IMR-90 (cell line): Measurements from ENCODE around the gene GARIN3. TPM values are rescaled to one million over a fixed set of nuclear protein-coding genes. Genes with fewer than 3 reads are reported as not detected.

Experiments used
- ATAC-seq: fragments of 200-7000 bp; cut with Tn5 transposase; 2 replicates; pipeline ENCODE4 v1.9.1; 2020; ENCODE audit warnings: low read depth, mild to moderate bottlenecking, moderate library complexity
- BruUV-seq: library from RNA; stranded (reverse); fragments of 400-500 nt; replicated peaks from 2 replicates; lab custom pipeline; 2021; lab: Mats Ljungman, UMichigan
- CTCF ChIA-PET: fragments of 300-600 bp; formaldehyde crosslinking; extraction: SDS; loops from one replicate; lab custom pipeline; 2021; ENCODE audit warnings: antibody characterized with exemption; lab: Yijun Ruan, JAX
- POLR2A ChIA-PET: fragments of 300-600 bp; sonication (Branson Sonifier 250); formaldehyde crosslinking; loops from one replicate; lab custom pipeline; 2022; ENCODE audit warnings: antibody characterized with exemption; ENCODE audit not compliant: unreplicated experiment; lab: Charles Lee
- DNase-seq: peaks from one replicate; pipeline ENCODE4 v3.0.0; 2013
- H2AFZ ChIP-seq: replicated peaks from 2 replicates; pipeline ENCODE3; 2013; ENCODE audit warnings: low read length, mild to moderate bottlenecking; ENCODE audit not compliant: poor library complexity
- H2AK5ac ChIP-seq: 2 replicates; pipeline ENCODE4 v1.6.1; 2013; ENCODE audit warnings: low read depth, low read length, inconsistent platforms
- H2AK9ac ChIP-seq: replicated peaks from 2 replicates; pipeline ENCODE3; 2013; ENCODE audit warnings: mild to moderate bottlenecking, low read depth, low read length, moderate library complexity; ENCODE audit not compliant: poor library complexity
- H2BK120ac ChIP-seq: 2 replicates; pipeline ENCODE4 v1.6.1; 2013; ENCODE audit warnings: low read depth, low read length, inconsistent platforms
- H2BK15ac ChIP-seq: 3 replicates; pipeline ENCODE4 v1.6.1; 2013; ENCODE audit warnings: low read depth, low read length, inconsistent platforms
- H2BK20ac ChIP-seq: 2 replicates; pipeline ENCODE4 v1.6.1; 2013; ENCODE audit warnings: low read depth, mild to moderate bottlenecking, inconsistent platforms, low read length, moderate library complexity
- H2BK5ac ChIP-seq: 2 replicates; pipeline ENCODE4 v1.6.1; 2013; ENCODE audit warnings: mild to moderate bottlenecking, low read depth, low read length, inconsistent platforms; ENCODE audit not compliant: poor library complexity, severe bottlenecking
- H3K14ac ChIP-seq: replicated peaks from 2 replicates; pipeline ENCODE4 v1.6.1; 2013; ENCODE audit warnings: low read depth, low read length, inconsistent platforms
- H3K18ac ChIP-seq: 2 replicates; pipeline ENCODE4 v1.6.1; 2013; ENCODE audit warnings: low read depth, low read length, control low read depth
- H3K23ac ChIP-seq: 2 replicates; pipeline ENCODE4 v1.6.1; 2013; ENCODE audit warnings: low read depth, low read length, inconsistent platforms
- H3K27ac ChIP-seq: 2 replicates; pipeline ENCODE4 v1.5.1; 2013; ENCODE audit warnings: mild to moderate bottlenecking, control low read depth, low read length; ENCODE audit not compliant: insufficient read depth
- H3K27me3 ChIP-seq: 2 replicates; pipeline ENCODE4 v1.6.1; 2013; ENCODE audit warnings: low read length; ENCODE audit not compliant: control insufficient read depth, insufficient read depth
- H3K36me3 ChIP-seq: 2 replicates; pipeline ENCODE4 v1.6.1; 2013; ENCODE audit warnings: low read length, mixed read lengths; ENCODE audit not compliant: control insufficient read depth, insufficient read depth
- H3K4ac ChIP-seq: 2 replicates; pipeline ENCODE4 v1.6.1; 2013; ENCODE audit warnings: low read depth, low read length, inconsistent platforms
- H3K4me1 ChIP-seq: 2 replicates; pipeline ENCODE4 v1.6.1; 2013; ENCODE audit warnings: low read length, mixed read lengths; ENCODE audit not compliant: control insufficient read depth, insufficient read depth
- H3K4me2 ChIP-seq: 2 replicates; pipeline ENCODE4 v1.6.1; 2013; ENCODE audit warnings: low read depth, mild to moderate bottlenecking, control low read depth, low read length, moderate library complexity
- H3K4me3 ChIP-seq: 2 replicates; pipeline ENCODE4 v1.5.1; 2013; ENCODE audit warnings: low read depth, mild to moderate bottlenecking, control low read depth, low read length, moderate library complexity; ENCODE audit not compliant: insufficient read depth
- H3K56ac ChIP-seq: 2 replicates; pipeline ENCODE4 v1.6.1; 2013; ENCODE audit warnings: low read length, inconsistent platforms; ENCODE audit not compliant: insufficient read depth; ENCODE audit errors: extremely low read depth
- H3K79me1 ChIP-seq, 2 experiments: 2 replicates each; pipeline ENCODE4 v1.6.1; 2013; ENCODE audit warnings: low read length in 2 of 2, inconsistent platforms in 1 of 2, low read depth in 1 of 2
- H3K9ac ChIP-seq: 2 replicates; pipeline ENCODE4 v1.6.1; 2013; ENCODE audit warnings: low read depth, low read length, control low read depth
- H3K9me1 ChIP-seq: 2 replicates; pipeline ENCODE4 v1.6.1; 2013; ENCODE audit warnings: low read length, inconsistent platforms; ENCODE audit not compliant: insufficient read depth
- H3K9me3 ChIP-seq: 2 replicates; pipeline ENCODE4 v1.6.1; 2013; ENCODE audit warnings: low read length; ENCODE audit not compliant: control insufficient read depth, insufficient read depth
- H4K20me1 ChIP-seq: 2 replicates; pipeline ENCODE4 v1.6.1; 2013; ENCODE audit warnings: low read length, inconsistent platforms; ENCODE audit not compliant: insufficient read depth
- H4K5ac ChIP-seq: 2 replicates; pipeline ENCODE4 v1.6.1; 2013; ENCODE audit warnings: mild to moderate bottlenecking, low read depth, low read length, control low read depth
- H4K8ac ChIP-seq, 2 experiments: 2 replicates each; pipeline ENCODE4 v1.6.1; 2013; ENCODE audit warnings: low read depth in 2 of 2, low read length in 2 of 2, control low read depth in 1 of 2, inconsistent platforms in 1 of 2
- H4K91ac ChIP-seq: 2 replicates; pipeline ENCODE4 v1.6.1; 2013; ENCODE audit warnings: low read depth, low read length, inconsistent platforms; ENCODE audit not compliant: insufficient read depth
- BHLHE40 ChIP-seq: fragments of 150-350 bp; IDR thresholded peaks from 2 replicates; pipeline ENCODE4 v1.6.1; 2016; ENCODE audit warnings: mild to moderate bottlenecking, low read depth, low read length
- CEBPB ChIP-seq: IDR thresholded peaks from 2 replicates; pipeline ENCODE4 v1.6.1; 2012; ENCODE audit warnings: low read depth, low read length, improper control_type of control experiment
- CHD1 ChIP-seq: IDR thresholded peaks from 2 replicates; pipeline ENCODE4 v1.6.1; 2012; ENCODE audit warnings: low read depth, low read length, improper control_type of control experiment
- FOS ChIP-seq: fragments of 150-350 bp; IDR thresholded peaks from 2 replicates; pipeline ENCODE4 v1.6.1; 2016; ENCODE audit warnings: low read depth, low read length
- MAFK ChIP-seq: IDR thresholded peaks from 2 replicates; pipeline ENCODE4 v1.6.1; 2012; ENCODE audit warnings: low read depth, low read length, improper control_type of control experiment
- MAZ ChIP-seq: IDR thresholded peaks from 2 replicates; pipeline ENCODE4 v1.6.1; 2012; ENCODE audit warnings: low read depth, mild to moderate bottlenecking, low read length, improper control_type of control experiment, moderate library complexity, borderline replicate concordance
- NFE2L2 ChIP-seq: fragments of 150-350 bp; IDR thresholded peaks from 2 replicates; pipeline ENCODE4 v1.6.1; 2016; ENCODE audit warnings: low read depth, mild to moderate bottlenecking, low read length
- POLR2A ChIP-seq: IDR thresholded peaks from 2 replicates; pipeline ENCODE4 v1.6.1; 2012; ENCODE audit warnings: mild to moderate bottlenecking, low read depth, low read length
- RAD21 ChIP-seq: IDR thresholded peaks from 2 replicates; pipeline ENCODE4 v1.6.1; 2012; ENCODE audit warnings: low read length, improper control_type of control experiment
- RFX5 ChIP-seq: IDR thresholded peaks from 2 replicates; pipeline ENCODE4 v1.8.0; 2012; ENCODE audit warnings: low read depth, mild to moderate bottlenecking, low read length, moderate library complexity
- SMC3 ChIP-seq: fragments of 150-350 bp; IDR thresholded peaks from 2 replicates; pipeline ENCODE4 v1.6.1; 2016; ENCODE audit warnings: low read depth, mild to moderate bottlenecking, antibody characterized with exemption, low read length, moderate library complexity
- USF2 ChIP-seq: fragments of 150-350 bp; IDR thresholded peaks from 2 replicates; pipeline ENCODE4 v1.6.1; 2017; ENCODE audit warnings: mild to moderate bottlenecking, antibody characterized with exemption, low read length, low read depth
- WGBS, 2 experiments: methylation state at CpG; one replicate each; pipeline versions ENCODE4 v1.1.5 to v1.1.7; 2013; ENCODE audit warnings: missing lambda C conversion rate in 2 of 2; ENCODE audit not compliant: insufficient read length in 1 of 2; ENCODE audit errors: extremely low coverage in 2 of 2; 5-methylcytosine and 5-hydroxymethylcytosine counted together
- dilution Hi-C: fragments of 300-500 bp; cut with HindIII; formaldehyde crosslinking; loops from one replicate; pipeline ENCODE4 v1.14.3; 2018; ENCODE audit warnings: low sequenced_read_pairs; ENCODE audit not compliant: unreplicated experiment
- in situ Hi-C: fragments of 300-500 bp; cut with MboI; formaldehyde crosslinking; loops from 3 replicates; pipeline ENCODE4 v1.14.3; 2019; ENCODE audit warnings: low sequenced_read_pairs, inconsistent platforms, mixed read lengths
- intact Hi-C: fragments of 100-400 bp; cut with micrococcal nuclease; formaldehyde crosslinking; loops from 2 replicates; pipeline ENCODE4 v1.10.0; 2022
- polyA plus RNA-seq, 3 experiments: library from polyadenylated mRNA; depleted of rRNA; stranded (reverse); fragments of >200 nt; gene quantifications; 2 replicates each; pipeline ENCODE4 v1.2.3, GENCODE V29; 2012; ENCODE audit warnings: low replicate concordance in 1 of 3
- total RNA-seq: library from RNA; depleted of rRNA; stranded (reverse); fragments of >200 nt; gene quantifications from 2 replicates; pipeline ENCODE4 v1.2.3, GENCODE V29; 2012
- TF ChIP-seq, protein P1 (sequence below): conservative IDR thresholded peaks from 2 replicates; pipeline ENCODE4 v1.5.1; 2012; ENCODE audit warnings: mild to moderate bottlenecking, low read depth, low read length, improper control_type of control experiment
- TF ChIP-seq, protein P2 (sequence below): fragments of 150-350 bp; IDR thresholded peaks from 2 replicates; pipeline ENCODE4 v1.6.1; 2016; ENCODE audit warnings: low read depth, mild to moderate bottlenecking, low read length, moderate library complexity, borderline replicate concordance

Gene GARIN3
- total and polyA plus RNA-seq, 2 of the 4 experiments (the other 2 are of a cell fraction), result not detected

DNA sequence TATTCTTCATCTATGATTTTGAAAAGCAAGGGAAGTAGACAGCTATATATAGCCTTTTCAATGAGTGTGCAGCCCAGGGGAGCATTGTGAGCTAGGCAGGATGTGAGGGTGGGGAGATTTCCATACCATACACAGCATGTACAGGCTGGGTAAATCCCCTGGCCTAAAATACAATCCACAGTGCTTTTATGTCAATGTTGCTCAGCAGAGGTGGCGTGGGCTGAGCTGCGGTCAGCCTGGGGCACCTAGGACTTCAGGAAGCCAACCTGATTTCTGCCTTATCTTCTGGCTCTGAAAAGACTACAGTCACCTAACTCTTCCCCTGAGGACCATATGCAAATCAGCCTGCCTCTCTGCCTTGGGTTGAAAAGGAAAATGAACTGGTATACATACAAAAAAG is 6.3 kb upstream of the GARIN3 start:
- dilution Hi-C loops, result no loop called here
- Histone ChIP-seq H3K36me3 (no peaks in the 10 kb centered on the region), H2BK5ac (no peak overlapping the region), H3K27ac (no peak overlapping the region), H4K8ac (no peak overlapping the region), H3K56ac (no peak overlapping the region), H3K79me1 (no peaks in the 10 kb centered on the region), H4K20me1 (no peaks in the 10 kb centered on the region), H2BK120ac (no peak overlapping the region), H2AFZ (no peak overlapping the region), H3K9me3 (no peaks in the 10 kb centered on the region), H3K14ac (no peak overlapping the region), H2AK5ac (no peak overlapping the region), H3K18ac (no peak overlapping the region), H3K4me2 (no peak overlapping the region), H4K5ac (no peak overlapping the region), H3K9ac (no peak overlapping the region), H2BK20ac (no peak overlapping the region), H3K4me3 (no peak overlapping the region), H4K91ac (no peak overlapping the region), H3K4ac (no peak overlapping the region), H3K23ac (no peak overlapping the region), H3K4me1 (no peaks in the 10 kb centered on the region), H2BK15ac (no peak overlapping the region), H3K27me3 (no peaks in the 10 kb centered on the region), H3K9me1 (no peaks in the 10 kb centered on the region), H2AK9ac (no peak overlapping the region)
- no CpG with 5 or more reads among the region's 2 CpGs for WGBS, 2 experiments
- BruUV-seq, result no TSS peak
- ChIA-PET POLR2A (no interaction called here), CTCF (no interaction called here)
- DNase-seq (no peak), ATAC-seq (no peak)
- in situ Hi-C loops, result no loop called here
- intact Hi-C loops, result no loop called here
- TF ChIP-seq RAD21 (no peak), BHLHE40 (no peak), POLR2A (no peak), CHD1 (no peak), RFX5 (no peak), MAFK (no peak), MAZ (no peak), SMC3 (no peak), NFE2L2 (no peak), CEBPB (no peak), FOS (no peak), USF2 (no peak)
- TF ChIP-seq, protein P1, sequence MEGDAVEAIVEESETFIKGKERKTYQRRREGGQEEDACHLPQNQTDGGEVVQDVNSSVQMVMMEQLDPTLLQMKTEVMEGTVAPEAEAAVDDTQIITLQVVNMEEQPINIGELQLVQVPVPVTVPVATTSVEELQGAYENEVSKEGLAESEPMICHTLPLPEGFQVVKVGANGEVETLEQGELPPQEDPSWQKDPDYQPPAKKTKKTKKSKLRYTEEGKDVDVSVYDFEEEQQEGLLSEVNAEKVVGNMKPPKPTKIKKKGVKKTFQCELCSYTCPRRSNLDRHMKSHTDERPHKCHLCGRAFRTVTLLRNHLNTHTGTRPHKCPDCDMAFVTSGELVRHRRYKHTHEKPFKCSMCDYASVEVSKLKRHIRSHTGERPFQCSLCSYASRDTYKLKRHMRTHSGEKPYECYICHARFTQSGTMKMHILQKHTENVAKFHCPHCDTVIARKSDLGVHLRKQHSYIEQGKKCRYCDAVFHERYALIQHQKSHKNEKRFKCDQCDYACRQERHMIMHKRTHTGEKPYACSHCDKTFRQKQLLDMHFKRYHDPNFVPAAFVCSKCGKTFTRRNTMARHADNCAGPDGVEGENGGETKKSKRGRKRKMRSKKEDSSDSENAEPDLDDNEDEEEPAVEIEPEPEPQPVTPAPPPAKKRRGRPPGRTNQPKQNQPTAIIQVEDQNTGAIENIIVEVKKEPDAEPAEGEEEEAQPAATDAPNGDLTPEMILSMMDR, result no peak
- TF ChIP-seq, protein P2, sequence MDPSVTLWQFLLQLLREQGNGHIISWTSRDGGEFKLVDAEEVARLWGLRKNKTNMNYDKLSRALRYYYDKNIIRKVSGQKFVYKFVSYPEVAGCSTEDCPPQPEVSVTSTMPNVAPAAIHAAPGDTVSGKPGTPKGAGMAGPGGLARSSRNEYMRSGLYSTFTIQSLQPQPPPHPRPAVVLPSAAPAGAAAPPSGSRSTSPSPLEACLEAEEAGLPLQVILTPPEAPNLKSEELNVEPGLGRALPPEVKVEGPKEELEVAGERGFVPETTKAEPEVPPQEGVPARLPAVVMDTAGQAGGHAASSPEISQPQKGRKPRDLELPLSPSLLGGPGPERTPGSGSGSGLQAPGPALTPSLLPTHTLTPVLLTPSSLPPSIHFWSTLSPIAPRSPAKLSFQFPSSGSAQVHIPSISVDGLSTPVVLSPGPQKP, result no peak
